H1 (cell line): Measurements from ENCODE around the gene IQGAP1. TPM values are rescaled to one million over a fixed set of nuclear protein-coding genes. Genes with fewer than 3 reads are reported as not detected.

Experiments
- CEBPB ChIP-seq: IDR thresholded peaks from 2 replicates; pipeline ENCODE4 v1.6.1; 2012; ENCODE audit warnings: low read depth, low read length
- CHD2 ChIP-seq: IDR thresholded peaks from 2 replicates; pipeline ENCODE4 v1.6.1; 2012; ENCODE audit warnings: low read length, improper control_type of control experiment
- EP300 ChIP-seq, 2 experiments: IDR thresholded peaks; 1 replicate in 1 of 2; 2 replicates in 1 of 2; pipeline ENCODE4 v1.6.1; 2011 to 2012; ENCODE audit warnings: low read depth in 2 of 2, low read length in 2 of 2, mild to moderate bottlenecking in 2 of 2, borderline replicate concordance in 1 of 2, inconsistent platforms in 1 of 2, moderate library complexity in 1 of 2
- HDAC6 ChIP-seq: IDR thresholded peaks from one replicate; pipeline ENCODE4 v1.7.1; 2012; ENCODE audit warnings: low read depth, mild to moderate bottlenecking, inconsistent platforms, low read length, moderate library complexity
- RFX5 ChIP-seq: IDR thresholded peaks from 2 replicates; pipeline ENCODE4 v1.6.1; 2011; ENCODE audit warnings: low read depth, low read length, improper control_type of control experiment, borderline replicate concordance
- SP2 ChIP-seq: IDR thresholded peaks from 2 replicates; pipeline ENCODE4 v1.6.1; 2012; ENCODE audit warnings: mild to moderate bottlenecking, low read length, inconsistent platforms
- polyA plus RNA-seq, 7 experiments: library from polyadenylated mRNA; depleted of rRNA in 3 of 7; stranded (reverse) in 5 of 7; unstranded in 2 of 7; fragments of >200 nt in 5 of 7; fragments of 200-250 nt in 2 of 7; gene quantifications; 1 replicate in 5 of 7; 2 replicates in 1 of 7; 4 replicates in 1 of 7; pipeline versions ENCODE4 v1.2.1 to v1.2.3, GENCODE V29; 2011 to 2013; ENCODE audit warnings: missing spikeins in 2 of 7, mixed read lengths in 2 of 7
- total RNA-seq: library from RNA; stranded (reverse); fragmentation: NEBNext Ultra II Directional; extraction: Animal tissue kit (Norgen Biotek cat#: 25700); gene quantifications from 2 replicates; pipeline ENCODE4 v1.2.1, GENCODE V29; 2021

Gene IQGAP1
- total and polyA plus RNA-seq, 2 of the 8 experiments (the other 6 are each of a cell fraction or from before 2014, with no cell fraction given) = 56.0 to 138 TPM

- no peak for TF ChIP-seq EP300 (IDR thresholded peaks at IDR 0.05; ENCODE audit: borderline replicate concordance in 1 of 2, low read depth in 2 of 2, low read length in 2 of 2)
- TF ChIP-seq HDAC6 = no peak
- no peak for TF ChIP-seq CHD2
- no peak for TF ChIP-seq CEBPB
- no peak for TF ChIP-seq RFX5
- TF ChIP-seq SP2 = no peak
Measured at GRCh38 chr15:90423801-90424319, 35.8 kb downstream of the IQGAP1 start (continued).
